Measurements from ENCODE around the gene RSPH6A. TPM values are rescaled to one million over a fixed set of nuclear protein-coding genes. Genes with fewer than 3 reads are reported as not detected.

The RSPH6A gene
- total and polyA plus RNA-seq, 10 of the 15 experiments (the other 5 are each of a cell fraction or from before 2014, with no cell fraction given) = 0.03 to 0.41 (median 0.22) TPM; not detected in 4

GRCh38 chr19:45753548-45753947 is 61.6 kb downstream of the RSPH6A start:
- TF ChIP-seq CTCF (IDR thresholded peaks at IDR 0.05 in 2 of 3, conservative IDR thresholded peaks at IDR 0.05 in 1 of 3; ENCODE audit: control insufficient read depth in 2 of 3, extremely low read depth in 1 of 3, insufficient read depth in 1 of 3, low read depth in 3 of 3, low read length in 3 of 3) (0 out of 6 replicates have a peak, but pooled peaks of 2 of the 3 experiments have one; percentile 8 to 11), REST (IDR thresholded peaks at IDR 0.05; ENCODE audit: low read depth, low read length) (no peak)
- POLR2A ChIA-PET = interaction anchor here (0.6 to 1.0 kb wide), 3 partner anchors 14 to 39 kb away, joined by 3 to 7 read pairs (median 3); no protein-coding TSS in a partner anchor
- Histone ChIP-seq H3K36me3 (ENCODE audit: control insufficient read depth in 2 of 2, insufficient read depth in 2 of 2, low read length in 1 of 2) (no peaks in the 10 kb centered on the region), H3K4me3 (no peak overlapping the region), H3K4me2 (ENCODE audit: control insufficient read depth, insufficient read depth) (no peak overlapping the region), H2AFZ (ENCODE audit: control insufficient read depth, low read depth, low read length) (no peak overlapping the region), H3K79me2 (ENCODE audit: control insufficient read depth, insufficient read depth, low read length) (no peaks in the 10 kb centered on the region), H3K27me3 (replicated peaks in 1 of 2; ENCODE audit: control insufficient read depth in 2 of 2, insufficient read depth in 2 of 2, low read length in 1 of 2) (no peaks in the 10 kb centered on the region), H3K9me3 (replicated peaks; ENCODE audit: control insufficient read depth, insufficient read depth, low read length) (no peaks in the 10 kb centered on the region), H3K4me1 (ENCODE audit: control insufficient read depth, insufficient read depth, low read length) (no peaks in the 10 kb centered on the region), H3K9ac (ENCODE audit: control insufficient read depth, insufficient read depth, low read length) (no peak overlapping the region), H4K20me1 (ENCODE audit: control insufficient read depth, insufficient read depth) (no peaks in the 10 kb centered on the region), H3K27ac (ENCODE audit: control insufficient read depth, insufficient read depth) (no peak overlapping the region)
- FAIRE-seq (no peak), ATAC-seq (peak; percentile 75), DNase-seq (ENCODE audit: low read depth, low spot score) (no peak)
- RAD21 ChIA-PET (ENCODE audit: unreplicated experiment) = interaction anchor here (0.6 to 2.8 kb wide), 3 partner anchors 16 to 133 kb away, joined by 3 to 9 read pairs (median 3); partner anchors contain the start of genes IRF2BP1 and SIX5
- intact Hi-C loops (cut with micrococcal nuclease; ENCODE audit: unreplicated experiment) (no loop called here), in situ Hi-C loops (cut with MboI) (no loop called here)
- no TSS peak for BruUV-seq (replicated peaks)
- WGBS (ENCODE audit: insufficient coverage, insufficient replicate concordance, low lambda C conversion rate, missing lambda C conversion rate) = 18% methylated on average over 6 of the region's 6 CpGs
- SMC1A ChIA-PET (ENCODE audit: uncharacterized antibody, unreplicated experiment) = interaction anchor here (1.1 kb wide), 1 partner anchor 36 kb away, joined by 4 read pairs; no protein-coding TSS in a partner anchor
- CTCF ChIA-PET = interaction anchor here (0.7 to 3.0 kb wide), 7 partner anchors 9 to 52 kb away, joined by 3 to 17 read pairs (median 6); partner anchors contain the start of genes FBXO46 and SIX5
